C4-2B (cell line): ENCODE data around the gene PPFIBP1.

Experiments used
- ZFX ChIP-seq: fragments of 450-650 bp; IDR thresholded peaks from 2 replicates; pipeline ENCODE4 v1.6.1; 2017
- TF ChIP-seq, protein P1 (sequence below): fragments of 450-650 bp; conservative IDR thresholded peaks from 2 replicates; pipeline ENCODE4 v1.5.1; 2017; ENCODE audit warnings: mild to moderate bottlenecking

DNA sequence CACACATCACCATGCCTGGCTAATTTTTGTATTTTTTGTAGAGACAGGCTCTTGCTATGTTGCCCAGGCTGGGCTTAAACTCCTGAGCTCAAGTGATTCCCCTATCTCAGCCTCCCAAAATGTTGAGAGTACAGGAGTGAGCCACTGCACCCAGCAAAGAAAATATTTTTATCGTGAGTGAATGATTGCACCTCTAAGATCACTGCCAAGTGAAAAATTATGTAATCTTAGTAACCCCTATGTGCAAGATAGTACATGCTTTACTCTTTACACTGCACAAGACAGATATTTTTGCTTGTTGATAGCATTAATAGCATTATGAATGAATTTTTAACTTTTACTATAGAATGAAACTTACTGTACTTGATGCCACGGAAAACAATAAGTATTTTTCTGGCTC is 183.2 kb downstream of the PPFIBP1 start:
- TF ChIP-seq, protein P1, sequence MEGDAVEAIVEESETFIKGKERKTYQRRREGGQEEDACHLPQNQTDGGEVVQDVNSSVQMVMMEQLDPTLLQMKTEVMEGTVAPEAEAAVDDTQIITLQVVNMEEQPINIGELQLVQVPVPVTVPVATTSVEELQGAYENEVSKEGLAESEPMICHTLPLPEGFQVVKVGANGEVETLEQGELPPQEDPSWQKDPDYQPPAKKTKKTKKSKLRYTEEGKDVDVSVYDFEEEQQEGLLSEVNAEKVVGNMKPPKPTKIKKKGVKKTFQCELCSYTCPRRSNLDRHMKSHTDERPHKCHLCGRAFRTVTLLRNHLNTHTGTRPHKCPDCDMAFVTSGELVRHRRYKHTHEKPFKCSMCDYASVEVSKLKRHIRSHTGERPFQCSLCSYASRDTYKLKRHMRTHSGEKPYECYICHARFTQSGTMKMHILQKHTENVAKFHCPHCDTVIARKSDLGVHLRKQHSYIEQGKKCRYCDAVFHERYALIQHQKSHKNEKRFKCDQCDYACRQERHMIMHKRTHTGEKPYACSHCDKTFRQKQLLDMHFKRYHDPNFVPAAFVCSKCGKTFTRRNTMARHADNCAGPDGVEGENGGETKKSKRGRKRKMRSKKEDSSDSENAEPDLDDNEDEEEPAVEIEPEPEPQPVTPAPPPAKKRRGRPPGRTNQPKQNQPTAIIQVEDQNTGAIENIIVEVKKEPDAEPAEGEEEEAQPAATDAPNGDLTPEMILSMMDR = no peak
- no peak for TF ChIP-seq ZFX
